NCI-H146 (cell line): ENCODE data around the gene SECISBP2.

Experiments
- DNase-seq: peaks from one replicate; lab custom pipeline; 2025; lab: John Stamatoyannopoulos, UW

The SECISBP2 gene

GRCh38 chr9:89383030-89383720 is 64.9 kb downstream of the SECISBP2 start:
- no peak for DNase-seq

- no peak for DNase-seq
These were observed 65.5 kb downstream of the SECISBP2 start for GRCh38 chr9:89383721-89384300.

- no peak for DNase-seq
These were observed 66.5 kb downstream of the SECISBP2 start for GRCh38 chr9:89384783-89385182.

GRCh38 chr9:89386206-89386605 is 67.9 kb downstream of the SECISBP2 start:
- DNase-seq, result no peak

- no peak for DNase-seq
These were observed 68.5 kb downstream of the SECISBP2 start for GRCh38 chr9:89386797-89387196.

GRCh38 chr9:89387197-89387849 is 69.0 kb downstream of the SECISBP2 start:
- DNase-seq, result no peak

GRCh38 chr9:89388084-89388867 is 70.0 kb downstream of the SECISBP2 start:
- DNase-seq, result no peak

- DNase-seq, result no peak
These were observed 70.5 kb downstream of the SECISBP2 start for GRCh38 chr9:89388868-89389177.

GRCh38 chr9:89390068-89390555 is 71.8 kb downstream of the SECISBP2 start:
- no peak for DNase-seq

- no peak for DNase-seq
These were observed 72.3 kb downstream of the SECISBP2 start for GRCh38 chr9:89390578-89391116.

- DNase-seq, result no peak
These were observed 73.3 kb downstream of the SECISBP2 start for GRCh38 chr9:89391585-89391984.

GRCh38 chr9:89394412-89394811 is 76.1 kb downstream of the SECISBP2 start:
- no peak for DNase-seq

GRCh38 chr9:89395931-89396710 is 77.8 kb downstream of the SECISBP2 start:
- DNase-seq, result no peak

GRCh38 chr9:89397471-89397870 is 79.2 kb downstream of the SECISBP2 start:
- DNase-seq, result no peak

- no peak for DNase-seq
These were observed 80.3 kb downstream of the SECISBP2 start for GRCh38 chr9:89398621-89399020.

GRCh38 chr9:89400403-89401116 is 82.3 kb downstream of the SECISBP2 start:
- DNase-seq, result no peak

- no peak for DNase-seq
These were observed 84.6 kb downstream of the SECISBP2 start for GRCh38 chr9:89402695-89403427.

- no peak for DNase-seq
These were observed 85.8 kb downstream of the SECISBP2 start for GRCh38 chr9:89404074-89404473.

- no peak for DNase-seq
These were observed 87.5 kb downstream of the SECISBP2 start for GRCh38 chr9:89405826-89406225.

- DNase-seq, result no peak
These were observed 88.8 kb downstream of the SECISBP2 start for GRCh38 chr9:89407070-89407469.
